Tibial artery (tissue), 4 donors: ENCODE data around the gene STAM.

ENCODE experiments used
- DNase-seq, 2 donors: peaks; one replicate each; pipeline ENCODE4 v3.0.0-alpha.2; 2019
- H3K27ac ChIP-seq, 2 donors: fragments of 200-600 bp; sonication (generic) in 1 of 2; 1 replicate in 1 of 2; 2 replicates in 1 of 2; pipeline ENCODE4 v1.5.1; 2018 to 2019; ENCODE audit warnings: mild to moderate bottlenecking in 1 of 2
- H3K27me3 ChIP-seq, 2 donors: fragments of 200-600 bp; sonication (generic) in 1 of 2; one replicate each; pipeline versions ENCODE4 v1.5.1 to v1.6.0; 2016 to 2019
- H3K36me3 ChIP-seq, 3 donors: fragments of 200-600 bp; sonication (generic) in 2 of 3; one replicate each; pipeline ENCODE4 v1.5.1; 2016 to 2019; ENCODE audit warnings: mild to moderate bottlenecking in 2 of 3
- H3K4me1 ChIP-seq, 4 donors: fragments of 200-600 bp; sonication (generic) in 2 of 4; 1 replicate in 3 of 4; 2 replicates in 1 of 4; pipeline ENCODE4 v1.5.1; 2016 to 2019
- H3K4me3 ChIP-seq, 2 donors: fragments of 200-600 bp; sonication (generic) in 1 of 2; 1 replicate in 1 of 2; 2 replicates in 1 of 2; pipeline ENCODE4 v1.5.1; 2018 to 2019; ENCODE audit warnings: mild to moderate bottlenecking in 2 of 2
- H3K9me3 ChIP-seq, 3 donors: fragments of 200-600 bp; sonication (generic) in 1 of 3; one replicate each; pipeline ENCODE4 v1.5.1; 2016 to 2019
- CTCF ChIP-seq, 2 experiments: fragments of 200-600 bp in 1 of 2; fragments of 450-650 bp in 1 of 2; IDR thresholded peaks; one replicate each; pipeline ENCODE4 v1.5.1; 2017 to 2019; ENCODE audit warnings: antibody characterized with exemption in 2 of 2, mild to moderate bottlenecking in 1 of 2, moderate library complexity in 1 of 2
- intact Hi-C: fragments of 100-400 bp; cut with DNase I; formaldehyde crosslinking; loops from one replicate; pipeline ENCODE4 v1.15.0; 2023; ENCODE audit warnings: low total_unique reads

Gene STAM

GRCh38 chr10:17647326-17647725, 3.4 kb downstream of the STAM start:
- H3K9me3 ChIP-seq, result no peaks in the 10 kb centered on the region
- H3K27me3 ChIP-seq, result no peaks in the 10 kb centered on the region
- intact Hi-C loops, result no loop called here
- H3K27ac ChIP-seq, result no peak overlapping the region
- no peak overlapping the region for H3K4me3 ChIP-seq
- H3K36me3 ChIP-seq, result no peaks in the 10 kb centered on the region
- peak in 1 of 2 donors; percentile 26 for DNase-seq
- peaks cover 0 to 74% (median 43%) of the 10 kb centered on the region in 4 donors for H3K4me1 ChIP-seq
- no peak for TF ChIP-seq CTCF (IDR thresholded peaks at IDR 0.05)

DNA sequence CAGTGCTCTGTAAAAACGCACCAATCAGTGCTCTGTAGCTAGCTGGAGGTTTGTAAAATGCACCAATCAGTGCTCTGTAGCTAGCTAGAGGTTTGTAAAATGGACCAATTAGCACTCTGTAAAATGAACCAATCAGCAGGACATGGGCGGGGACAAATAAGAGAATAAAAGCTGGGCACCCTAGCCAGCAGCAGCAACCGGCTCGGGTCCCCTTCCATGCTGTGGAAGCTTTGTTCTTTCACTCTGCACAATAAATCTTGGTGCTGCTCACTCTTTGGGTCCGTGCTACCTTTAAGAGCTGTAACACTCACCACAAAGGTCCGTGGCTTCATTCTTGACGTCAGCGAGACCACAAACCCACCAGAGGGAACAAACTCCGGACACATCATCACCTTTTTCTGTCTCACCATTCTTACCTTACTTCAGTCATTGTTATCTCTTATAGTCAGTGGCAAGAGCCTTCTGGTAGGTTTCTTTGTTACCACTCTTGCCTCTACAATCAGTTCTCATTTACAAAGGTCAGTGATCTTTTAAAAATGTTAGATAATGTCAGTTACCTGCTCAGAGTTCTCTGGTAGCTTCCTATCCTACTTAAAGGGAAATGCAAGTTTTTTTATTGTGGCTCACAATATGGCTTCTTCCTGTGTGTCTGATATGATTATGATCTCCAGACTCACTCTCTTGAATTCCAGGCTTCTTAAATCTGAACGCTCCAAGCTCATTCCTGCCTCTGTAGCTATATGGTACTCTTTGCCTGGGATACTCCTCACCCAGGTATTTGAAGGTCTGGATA, 4.5 kb downstream of the STAM start:
- H3K9me3 ChIP-seq, result no peaks in the 10 kb centered on the region
- DNase-seq, result no peak
- H3K27ac ChIP-seq, result peak overlapping the region in 1 of 2 donors; percentile 3
- intact Hi-C loops, result no loop called here
- H3K4me1 ChIP-seq, result peaks cover 0 to 77% (median 40%) of the 10 kb centered on the region in 4 donors
- H3K36me3 ChIP-seq, result no peaks in the 10 kb centered on the region
- H3K4me3 ChIP-seq, result no peak overlapping the region
- no peak for TF ChIP-seq CTCF (IDR thresholded peaks at IDR 0.05)
- H3K27me3 ChIP-seq, result no peaks in the 10 kb centered on the region

DNA sequence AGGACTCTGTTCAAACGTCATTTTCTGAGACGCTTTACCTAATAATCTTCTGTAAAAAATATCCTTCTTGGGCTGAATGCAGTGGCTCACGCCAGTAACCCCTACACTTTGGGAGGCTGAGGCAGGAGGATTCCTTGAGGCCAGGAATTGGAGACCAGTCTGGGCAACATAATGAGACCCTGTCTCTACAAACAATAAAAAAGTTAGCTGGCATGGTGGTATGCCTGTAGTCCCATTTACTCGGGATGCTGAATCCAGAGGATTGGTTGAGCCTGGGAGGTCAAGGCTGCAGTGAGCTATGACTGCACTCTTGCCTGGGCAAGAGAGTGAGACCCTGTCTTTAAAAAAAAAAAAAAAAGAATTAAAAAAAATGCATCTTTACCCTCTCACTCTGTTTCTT, 5.1 kb downstream of the STAM start:
- H3K27ac ChIP-seq, result peak overlapping the region; percentile 43 to 45
- H3K9me3 ChIP-seq, result no peaks in the 10 kb centered on the region
- no peak overlapping the region for H3K4me3 ChIP-seq
- H3K27me3 ChIP-seq, result no peaks in the 10 kb centered on the region
- no peak for TF ChIP-seq CTCF (IDR thresholded peaks at IDR 0.05)
- no peaks in the 10 kb centered on the region for H3K36me3 ChIP-seq
- peaks cover 0 to 77% (median 40%) of the 10 kb centered on the region in 4 donors for H3K4me1 ChIP-seq
- intact Hi-C loops, result no loop called here
- no peak for DNase-seq

DNA sequence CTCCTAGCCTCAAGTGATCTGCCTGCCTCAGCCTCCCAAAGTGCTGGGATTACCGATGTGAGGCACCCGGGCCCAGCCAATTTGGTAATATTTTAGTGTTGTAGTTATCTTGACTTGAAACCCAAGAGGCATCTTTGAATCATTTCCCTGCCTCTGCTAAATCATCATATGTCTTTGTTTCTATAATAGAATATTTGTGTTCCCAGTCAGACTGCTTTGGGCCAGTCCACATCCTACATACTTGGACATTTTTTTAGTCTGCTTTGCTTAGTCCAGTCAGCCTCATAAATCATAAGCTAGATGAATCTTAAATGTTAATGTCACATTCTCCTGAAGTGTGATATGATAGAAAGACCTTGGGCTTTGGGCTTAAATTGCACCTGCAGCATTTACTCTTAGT, 5.9 kb downstream of the STAM start:
- Histone ChIP-seq H3K9me3 (no peaks in the 10 kb centered on the region), H3K27me3 (no peaks in the 10 kb centered on the region), H3K4me3 (no peak overlapping the region), H3K36me3 (no peaks in the 10 kb centered on the region), H3K4me1 (peaks cover 0 to 75% (median 37%) of the 10 kb centered on the region in 4 donors), H3K27ac (peak overlapping the region; percentile 43 to 45)
- no peak for TF ChIP-seq CTCF (IDR thresholded peaks at IDR 0.05)
- intact Hi-C loops, result no loop called here
- DNase-seq, result no peak

GRCh38 chr10:17650416-17650815, 6.5 kb downstream of the STAM start:
- no peak overlapping the region for H3K4me3 ChIP-seq
- H3K36me3 ChIP-seq, result no peaks in the 10 kb centered on the region
- intact Hi-C loops, result no loop called here
- H3K9me3 ChIP-seq, result no peaks in the 10 kb centered on the region
- no peaks in the 10 kb centered on the region for H3K27me3 ChIP-seq
- no peak for DNase-seq
- H3K27ac ChIP-seq, result peak overlapping the region; percentile 43 to 45
- no peak for TF ChIP-seq CTCF (IDR thresholded peaks at IDR 0.05)
- H3K4me1 ChIP-seq, result peaks cover 0 to 69% (median 33%) of the 10 kb centered on the region in 4 donors
